Measurements from ENCODE around the gene HECTD2. TPM values are rescaled to one million over a fixed set of nuclear protein-coding genes. Genes with fewer than 3 reads are reported as not detected.
"Not testable (repeated sequence)": the region's sequence is repeated elsewhere in the genome, so short reads cannot be mapped to it uniquely, and the experiment has no call there.

HECTD2 gene
- polyA plus RNA-seq, 1 donor, result 38.4 TPM

DNA sequence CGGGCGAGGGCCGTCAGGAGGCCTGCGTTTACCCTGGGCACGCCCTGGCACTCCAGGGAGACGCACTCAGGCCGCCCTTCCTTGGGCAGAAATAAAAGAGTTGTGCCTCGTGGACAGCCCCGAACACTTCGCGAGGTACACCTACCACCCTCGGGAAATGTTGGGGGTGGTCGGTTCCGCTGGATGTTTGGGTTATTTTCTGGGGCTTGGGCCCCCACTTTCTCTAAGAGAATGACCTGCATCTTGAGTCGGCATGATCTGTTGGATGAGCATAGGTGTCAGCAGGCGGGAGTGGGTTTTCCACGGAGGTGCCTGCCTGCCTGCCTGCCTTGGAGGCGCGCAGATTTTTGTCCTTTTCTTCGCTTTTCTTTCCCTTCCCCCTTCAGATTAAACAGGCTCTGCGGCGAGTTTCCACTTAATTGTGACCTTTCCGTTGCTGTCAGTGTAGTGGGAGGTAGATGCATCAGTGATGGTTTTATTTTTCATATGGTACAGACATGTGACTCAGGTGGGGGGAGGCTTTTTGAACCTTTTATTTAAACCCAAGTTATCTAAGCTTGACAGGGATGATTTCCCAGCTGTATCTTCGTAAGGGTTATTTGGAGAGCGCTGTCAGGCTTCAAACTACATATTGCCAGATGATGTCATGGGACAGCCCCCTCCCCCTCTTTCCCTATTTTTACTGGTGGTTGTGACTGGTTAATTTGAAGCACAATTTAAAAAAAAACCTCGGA lies 661 bp downstream of the HECTD2 start:
- DNase-seq, result peak; percentile 46

DNA sequence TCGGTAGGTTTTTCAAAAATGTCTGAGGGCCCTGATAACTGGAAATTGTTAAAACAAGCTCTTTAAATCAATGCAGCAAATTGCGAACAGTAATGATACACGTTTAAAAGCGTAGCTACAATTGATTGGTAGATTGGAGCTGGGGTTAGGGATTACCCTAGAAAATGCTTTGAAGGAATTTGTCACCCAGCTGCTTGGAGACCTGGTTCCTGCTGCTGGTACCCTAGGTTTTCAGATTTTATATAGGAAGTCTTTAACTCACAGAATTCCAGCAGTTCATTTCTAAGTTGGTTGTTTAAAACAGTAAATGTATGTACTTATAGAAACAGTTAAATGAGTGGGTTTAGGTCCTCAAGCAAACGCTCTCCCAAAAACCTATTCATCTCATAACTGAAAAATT lies 1.5 kb downstream of the HECTD2 start:
- DNase-seq, result no peak

DNA sequence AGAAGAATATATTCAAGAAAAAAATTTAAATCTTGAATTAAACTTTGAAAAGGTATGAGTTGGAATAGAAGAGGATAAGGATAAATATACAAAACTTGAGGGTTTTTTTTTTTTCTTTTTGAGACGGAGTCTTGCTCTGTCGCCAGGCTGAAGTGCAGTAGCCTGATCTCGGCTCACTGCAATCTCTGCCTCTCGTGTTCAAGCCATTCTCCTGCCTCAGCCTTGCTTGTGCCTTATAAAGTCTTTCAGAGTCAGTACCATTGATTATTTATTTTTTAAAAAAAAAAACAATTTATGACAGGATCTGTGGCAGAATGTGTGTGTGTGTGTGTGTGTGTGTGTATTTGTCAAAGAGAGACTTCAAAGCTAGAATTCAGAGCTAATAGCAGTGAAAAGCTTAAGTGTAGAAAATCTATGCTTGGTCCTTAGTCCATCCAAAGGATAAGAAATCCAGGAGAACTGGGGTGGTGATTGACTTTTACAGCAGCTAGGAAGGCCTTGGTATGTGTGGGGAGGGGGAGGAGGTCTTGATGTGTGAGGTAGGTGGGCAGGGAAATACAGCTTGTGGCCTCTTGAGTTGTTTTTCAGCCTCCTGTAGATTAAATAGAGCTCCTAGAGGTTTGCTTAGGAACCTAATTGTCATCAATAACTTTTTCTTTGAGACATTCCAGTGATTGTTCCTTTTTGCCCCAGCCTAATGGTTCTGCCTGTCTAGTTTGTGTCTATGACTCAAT lies 2.4 kb downstream of the HECTD2 start:
- DNase-seq, result no peak

DNA sequence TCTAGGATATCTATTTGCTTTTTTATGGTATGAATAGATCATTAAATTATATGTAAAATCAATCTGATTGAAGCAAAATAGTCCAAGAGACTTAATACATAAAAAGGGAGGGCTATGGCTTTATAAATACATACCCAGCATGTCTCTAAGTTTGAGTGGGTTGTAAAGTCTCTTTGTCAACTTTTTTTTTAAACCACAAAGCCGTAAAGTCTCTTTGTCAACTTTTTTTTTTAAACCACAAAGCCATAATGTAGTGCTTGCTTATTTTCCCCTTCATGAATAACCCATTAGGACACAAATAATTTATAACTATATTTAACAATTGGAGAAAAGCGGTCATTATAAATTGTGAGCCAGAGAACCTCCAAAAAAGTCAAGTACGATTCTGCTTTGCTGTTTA lies 5.7 kb downstream of the HECTD2 start:
- no peak for DNase-seq

DNA sequence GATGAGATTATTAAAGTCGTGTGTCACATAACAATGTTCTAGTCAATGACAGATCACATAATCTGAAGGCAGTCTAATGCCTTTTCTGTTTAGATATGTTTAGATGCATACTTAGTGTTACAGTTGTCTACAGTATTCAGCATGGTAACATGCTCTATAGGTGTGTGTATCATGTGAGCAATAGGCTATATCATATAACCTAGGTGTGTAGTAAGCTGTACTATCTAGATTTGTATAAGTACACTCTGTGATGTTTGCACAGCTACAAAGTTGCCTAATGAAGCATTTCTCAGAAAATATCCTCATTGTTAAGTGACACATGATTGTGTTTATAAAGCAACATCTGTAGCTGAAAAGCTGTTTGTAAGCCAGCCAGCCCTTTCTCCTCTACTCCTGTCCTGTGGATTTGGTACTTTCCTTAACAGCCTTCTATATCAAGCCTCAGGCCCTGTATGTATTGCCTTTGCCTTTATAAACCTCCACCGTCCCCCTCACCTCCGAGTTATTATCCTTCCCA lies 6.3 kb downstream of the HECTD2 start:
- DNase-seq, result no peak

DNA sequence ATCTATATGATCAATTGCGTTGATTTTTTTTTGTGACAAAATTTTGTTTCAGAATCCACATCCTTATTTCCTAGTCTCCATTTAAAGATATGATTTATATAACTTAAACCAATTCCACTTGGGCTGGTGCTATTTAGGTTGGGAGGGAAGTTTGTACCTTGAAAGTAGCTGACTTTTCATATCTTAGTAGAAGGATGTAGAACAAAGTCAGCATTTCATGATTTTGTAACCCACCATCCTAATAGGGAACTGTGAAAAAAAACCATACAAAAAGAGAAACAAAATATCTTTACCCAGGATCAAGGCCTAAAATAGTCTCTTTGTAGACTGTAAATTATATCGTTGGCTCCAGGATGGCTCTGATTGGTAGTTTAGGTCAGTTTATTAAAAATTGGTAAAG lies 8.3 kb downstream of the HECTD2 start:
- DNase-seq, result no peak

DNA sequence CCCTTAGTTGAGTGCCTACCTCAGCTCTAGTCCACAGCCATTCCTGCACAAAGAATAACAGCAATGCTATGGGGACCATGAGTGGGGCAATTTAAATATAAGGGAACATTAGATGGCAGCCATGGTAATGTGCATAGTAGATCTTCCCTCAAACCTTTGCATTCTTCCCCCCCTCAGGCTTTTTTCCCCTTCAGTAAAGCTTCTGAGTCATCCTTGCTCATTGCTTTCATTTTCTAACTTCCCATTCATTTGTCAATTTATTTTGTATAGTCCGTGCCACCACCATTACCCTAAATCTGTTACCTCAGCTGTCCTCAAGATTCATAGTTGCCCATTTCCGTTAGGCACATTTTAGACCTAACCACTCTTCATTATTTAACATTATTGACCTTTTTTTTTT lies 10.7 kb downstream of the HECTD2 start:
- DNase-seq, result no peak

DNA sequence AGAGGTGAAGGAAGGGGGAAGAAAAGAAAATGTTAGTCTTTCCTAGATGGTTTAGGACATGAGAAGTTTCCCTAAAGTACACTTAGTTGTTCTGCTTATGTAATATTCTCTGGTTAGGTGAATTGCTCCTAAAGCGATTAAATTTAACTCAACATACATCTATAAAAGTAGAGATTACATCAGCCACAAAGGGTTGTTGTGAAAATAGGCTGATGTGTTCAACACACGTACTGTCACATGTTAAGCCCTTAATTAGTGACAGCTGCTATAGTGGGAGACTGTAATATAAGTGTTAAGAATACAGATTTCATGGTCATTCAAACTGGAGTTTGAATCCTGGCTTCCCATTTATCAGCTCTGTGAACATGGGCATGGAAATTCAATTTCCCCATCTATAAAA lies 12.8 kb downstream of the HECTD2 start:
- DNase-seq, result no peak

DNA sequence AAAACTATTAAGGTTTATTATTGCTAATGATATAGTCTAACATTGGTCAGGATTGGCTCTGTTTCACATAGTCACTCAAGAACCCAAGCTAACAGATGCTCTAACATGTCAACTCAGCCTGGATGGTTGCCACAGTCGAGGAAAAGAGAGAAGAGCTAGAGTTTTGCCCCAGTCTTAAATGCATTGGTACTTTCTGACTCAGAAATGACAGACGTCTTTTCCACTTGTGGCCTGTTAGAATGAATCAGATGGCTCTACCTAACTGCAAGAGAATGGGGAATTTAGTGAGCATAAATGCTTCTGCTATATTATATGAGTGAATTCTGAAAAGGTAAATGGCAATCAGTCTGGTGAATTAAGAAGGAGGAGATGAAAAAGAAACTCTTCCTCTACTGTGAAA lies 13.9 kb downstream of the HECTD2 start:
- DNase-seq, result no peak

DNA sequence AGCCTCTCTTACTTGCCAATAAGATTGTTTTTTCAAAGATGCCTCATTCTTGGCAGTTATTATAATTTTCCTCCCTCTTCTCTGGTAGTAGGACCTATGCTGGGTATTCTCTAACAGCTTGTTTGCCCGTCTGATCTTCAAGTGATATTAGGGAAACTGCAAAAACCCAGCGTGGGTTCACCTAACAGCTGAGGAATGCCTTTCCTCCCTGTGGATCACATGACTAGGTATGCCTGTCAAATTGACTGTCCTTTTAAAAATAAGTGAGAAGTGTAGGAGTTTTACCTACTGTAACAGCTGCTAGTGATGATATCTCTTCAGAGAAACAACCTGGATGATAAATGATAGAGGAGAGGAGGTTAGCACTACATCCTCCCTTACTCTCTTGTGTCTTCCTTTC lies 22.0 kb downstream of the HECTD2 start:
- DNase-seq, result no peak

DNA sequence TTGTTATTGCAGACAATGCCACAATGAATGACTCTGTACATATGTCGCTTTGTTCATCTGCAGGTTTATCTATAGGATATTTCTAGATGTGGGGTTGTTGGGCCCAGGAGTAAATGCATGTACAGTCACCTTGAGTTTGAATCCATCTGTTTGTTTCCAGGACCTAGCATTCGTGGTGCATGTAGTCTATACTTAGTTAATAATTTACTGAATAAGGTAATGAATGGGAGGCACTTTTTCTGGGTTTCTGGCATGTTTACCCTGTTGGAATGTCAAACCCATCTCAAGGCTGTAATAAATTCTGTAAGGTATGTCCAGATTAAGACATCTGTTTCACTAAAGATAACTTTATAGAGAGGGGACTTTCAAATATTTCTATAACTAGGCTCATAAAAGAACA lies 23.5 kb downstream of the HECTD2 start:
- no peak for DNase-seq

DNA sequence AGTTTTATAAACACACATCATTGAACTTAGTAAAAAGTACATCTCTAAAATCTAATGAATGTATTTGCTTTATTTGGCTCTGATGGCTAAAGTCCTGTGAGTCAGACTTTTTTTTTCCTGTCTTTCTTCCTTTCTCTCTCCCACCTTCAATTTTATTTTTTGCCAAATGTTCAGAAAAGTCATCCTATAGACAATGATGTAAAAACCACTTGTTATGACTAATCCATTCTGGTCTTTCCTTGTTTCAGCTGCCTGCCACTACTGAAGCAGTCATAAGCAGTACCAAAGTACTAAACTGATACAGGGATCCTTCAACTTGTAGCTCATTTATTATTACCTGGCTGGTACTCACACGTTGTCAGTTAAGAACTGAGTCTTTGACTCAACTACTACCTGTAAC lies 23.9 kb downstream of the HECTD2 start:
- no peak for DNase-seq

DNA sequence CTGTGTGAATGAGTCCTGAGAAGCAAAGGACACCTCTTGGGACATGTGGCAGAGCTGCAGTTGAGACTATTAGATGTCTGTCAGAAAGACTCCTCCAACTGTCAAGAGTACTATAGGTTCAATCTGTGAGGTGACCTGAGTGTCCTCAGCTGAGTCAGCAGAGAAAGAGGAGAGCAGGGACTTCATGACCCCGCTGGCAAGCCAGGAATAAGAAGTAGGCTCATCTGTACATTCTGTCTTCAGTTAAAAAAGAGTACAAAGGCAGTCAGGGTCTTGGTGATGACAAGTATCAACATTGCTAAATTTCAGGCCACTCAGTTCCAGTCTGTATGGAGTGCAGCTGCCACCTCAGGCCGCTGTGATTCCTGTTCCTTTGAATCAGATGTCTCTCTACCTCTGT lies 25.1 kb downstream of the HECTD2 start:
- no peak for DNase-seq

DNA sequence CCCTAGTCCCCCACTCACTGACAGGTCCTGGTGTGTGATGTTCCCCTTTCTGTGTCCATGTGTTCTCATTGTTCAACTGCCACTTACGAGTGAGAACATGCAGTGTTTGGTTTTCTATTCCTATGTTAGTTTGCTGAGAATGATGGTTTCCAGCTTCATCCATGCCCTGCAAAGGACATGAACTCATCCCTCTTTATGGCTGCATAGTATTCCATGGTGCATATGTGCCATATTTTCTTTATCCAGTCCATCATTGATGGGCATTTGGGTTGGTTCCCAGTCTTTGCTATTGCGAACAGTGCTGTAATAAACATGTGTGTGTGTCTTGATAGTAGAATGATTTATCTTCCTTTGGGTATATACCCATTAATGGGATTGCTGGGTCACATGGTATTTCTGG lies 28.1 kb downstream of the HECTD2 start:
- DNase-seq, result not testable (repeated sequence)

DNA sequence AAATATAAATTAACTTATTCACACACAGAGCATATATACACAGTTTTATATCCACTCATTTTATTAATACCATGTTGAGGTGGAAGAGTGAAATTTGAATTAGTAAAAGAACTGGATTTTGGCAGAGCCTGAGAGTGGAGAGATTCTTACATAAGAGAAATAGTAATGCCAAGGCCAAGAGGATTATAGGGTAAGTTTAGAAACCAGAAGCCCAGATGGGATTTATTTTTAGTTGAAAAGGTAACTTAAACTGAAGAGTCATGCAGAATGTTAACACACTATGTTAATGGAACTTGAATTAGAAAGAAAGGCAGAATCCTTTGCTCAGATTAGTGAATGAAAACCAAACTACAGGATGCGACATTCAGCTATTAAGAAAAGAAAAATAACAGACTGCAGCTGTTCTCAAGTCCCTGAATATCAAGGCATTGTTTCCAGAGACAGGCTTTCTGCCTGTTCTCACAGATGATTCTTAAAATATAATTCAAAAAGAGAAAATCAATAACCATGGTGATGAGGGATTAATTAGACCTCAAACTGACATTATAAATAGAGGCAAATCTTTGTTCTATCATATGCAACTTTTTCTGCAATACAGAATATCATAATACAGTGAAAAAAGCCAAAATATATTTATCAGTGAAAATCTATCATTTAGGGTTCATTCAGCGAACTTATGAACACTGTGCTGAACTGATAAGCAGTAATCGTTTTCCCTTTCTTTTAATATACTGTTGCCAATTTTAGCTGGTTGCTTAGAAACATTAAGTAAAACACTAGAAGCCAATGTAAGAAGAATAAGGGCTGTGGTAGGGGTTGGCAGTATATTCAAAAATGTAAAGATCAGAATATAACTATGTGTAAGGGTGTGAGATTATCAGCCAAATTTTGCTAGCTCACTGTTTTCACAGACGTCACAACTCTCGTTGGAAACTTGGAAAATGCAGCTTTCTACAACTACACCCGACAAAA lies 34.4 kb downstream of the HECTD2 start:
- no peak for DNase-seq

DNA sequence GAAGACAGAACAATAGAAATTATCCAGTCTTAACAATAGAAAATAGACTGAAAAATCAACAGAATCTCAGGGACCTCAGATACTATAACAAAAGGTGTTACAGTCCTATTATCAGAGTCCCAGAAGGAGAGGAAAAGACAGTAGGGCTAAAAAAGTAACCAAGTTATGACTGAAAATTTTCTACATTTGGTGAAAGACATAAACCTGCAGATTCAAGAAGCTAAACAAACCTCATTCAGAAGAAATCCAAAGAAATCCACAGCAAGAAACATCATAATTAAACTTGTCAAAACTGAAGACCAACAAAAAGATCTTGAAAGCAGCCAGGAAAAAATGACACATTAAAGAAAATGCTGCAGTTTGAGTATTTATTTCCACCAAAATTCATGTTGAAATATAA lies 41.9 kb downstream of the HECTD2 start:
- no peak for DNase-seq

DNA sequence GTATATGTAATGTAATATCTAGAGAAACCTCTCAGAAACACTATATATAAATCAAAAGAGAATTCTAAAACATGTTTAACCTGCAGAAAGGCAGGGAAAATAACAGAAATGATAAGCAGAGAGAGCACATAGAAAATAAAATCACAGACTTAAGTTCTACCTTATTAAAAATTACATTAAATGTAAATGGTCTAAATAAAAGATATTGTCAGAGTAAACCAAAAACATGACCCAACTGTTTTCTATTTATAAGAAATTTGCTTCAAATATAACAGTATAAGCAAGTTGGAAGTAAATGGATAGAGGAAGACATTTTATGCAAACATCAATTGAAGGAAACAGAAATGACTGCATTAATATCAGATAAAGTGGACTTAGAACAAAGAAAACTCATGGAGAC lies 43.4 kb downstream of the HECTD2 start:
- DNase-seq, result no peak

DNA sequence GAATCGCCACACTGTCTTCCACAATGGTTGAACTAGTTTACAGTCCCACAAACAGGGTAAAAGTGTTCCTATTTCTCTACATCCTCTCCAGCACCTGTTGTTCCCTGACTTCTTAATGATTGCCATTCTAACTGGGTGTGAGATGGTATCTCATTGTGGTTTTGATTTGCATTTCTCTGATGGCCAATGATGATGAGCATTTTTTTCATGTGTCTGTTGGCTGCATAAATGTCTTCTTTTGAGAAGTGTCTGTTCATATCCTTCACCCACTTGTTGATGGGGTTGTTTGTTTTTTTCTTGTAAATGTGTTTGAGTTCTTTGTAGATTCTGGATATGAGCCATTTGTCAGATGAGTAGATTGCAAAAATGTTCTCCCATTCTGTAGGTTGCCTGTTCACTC lies 45.0 kb downstream of the HECTD2 start:
- DNase-seq, result not testable (repeated sequence)

DNA sequence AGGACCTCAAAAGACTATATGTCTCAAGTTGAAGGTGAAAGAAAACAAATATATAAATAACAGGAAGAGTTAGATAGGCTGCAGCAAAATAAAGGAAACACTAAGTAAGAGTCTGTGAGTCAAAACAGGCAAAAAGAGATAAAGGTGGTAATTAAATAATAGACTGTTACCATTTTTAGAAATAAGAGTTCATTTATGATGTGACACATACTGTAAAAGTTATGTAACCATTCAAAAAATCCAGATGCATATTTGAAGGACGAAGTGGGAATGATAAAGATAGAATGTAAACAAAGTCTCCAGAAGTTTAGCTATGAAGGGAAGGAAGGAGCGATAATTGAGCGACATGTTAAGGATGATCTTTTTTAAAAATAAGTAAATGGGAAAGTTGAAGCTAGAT lies 50.5 kb downstream of the HECTD2 start:
- no peak for DNase-seq

DNA sequence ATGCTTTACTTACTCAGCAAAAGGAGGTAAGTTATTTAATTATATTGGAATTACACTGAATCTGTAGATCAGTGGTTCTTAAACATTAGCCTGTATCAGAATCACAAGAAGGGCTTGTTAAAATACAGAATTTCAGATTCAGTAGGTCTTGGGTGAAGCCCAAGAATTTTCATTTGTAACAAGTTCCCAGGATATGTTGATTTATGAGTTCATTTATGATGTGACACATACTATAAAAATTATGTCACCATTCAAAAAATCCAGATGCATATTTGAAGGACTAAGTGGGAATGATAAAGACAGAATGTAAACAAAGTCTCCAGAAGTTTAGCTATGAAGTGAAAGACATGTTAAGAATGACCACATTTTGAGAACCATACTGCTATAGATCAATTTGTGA lies 52.3 kb downstream of the HECTD2 start:
- DNase-seq, result no peak

DNA sequence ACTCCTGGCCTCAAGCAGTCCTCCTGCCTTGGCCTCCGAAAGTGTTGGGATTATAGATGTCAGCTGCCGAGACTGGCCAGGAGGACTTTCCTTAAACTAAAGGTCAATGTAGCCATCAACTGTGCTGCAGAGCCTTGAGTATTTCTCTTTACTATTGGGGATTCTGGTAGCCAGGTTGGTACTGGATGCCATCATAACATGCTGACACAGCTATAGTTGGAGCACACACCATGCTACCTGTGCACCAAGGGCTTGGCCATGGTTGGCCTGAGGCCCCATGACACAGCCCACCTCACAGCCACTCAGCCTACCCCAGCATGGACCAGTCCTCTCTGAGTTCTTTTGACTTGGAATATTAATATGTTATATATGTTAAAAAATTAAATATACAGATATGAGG lies 54.4 kb downstream of the HECTD2 start:
- no peak for DNase-seq

DNA sequence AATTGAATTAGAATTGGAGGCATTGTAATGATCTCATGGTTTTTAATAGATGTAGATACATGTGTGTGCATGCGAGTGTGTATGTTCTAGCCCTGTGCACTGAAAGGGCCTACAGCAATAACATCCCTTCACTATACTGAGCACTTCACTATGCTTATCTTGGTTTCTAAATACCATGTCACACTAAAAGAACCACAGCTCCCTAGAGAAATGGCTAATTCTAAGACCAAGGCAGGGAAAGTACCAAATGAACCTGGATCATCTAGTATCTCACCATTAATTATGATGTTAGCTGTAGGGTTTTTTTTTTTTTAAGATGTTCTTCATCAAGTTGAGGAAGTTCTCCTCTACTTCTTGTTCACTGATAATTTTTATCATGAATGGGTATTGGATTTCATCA lies 55.1 kb downstream of the HECTD2 start:
- DNase-seq, result no peak

DNA sequence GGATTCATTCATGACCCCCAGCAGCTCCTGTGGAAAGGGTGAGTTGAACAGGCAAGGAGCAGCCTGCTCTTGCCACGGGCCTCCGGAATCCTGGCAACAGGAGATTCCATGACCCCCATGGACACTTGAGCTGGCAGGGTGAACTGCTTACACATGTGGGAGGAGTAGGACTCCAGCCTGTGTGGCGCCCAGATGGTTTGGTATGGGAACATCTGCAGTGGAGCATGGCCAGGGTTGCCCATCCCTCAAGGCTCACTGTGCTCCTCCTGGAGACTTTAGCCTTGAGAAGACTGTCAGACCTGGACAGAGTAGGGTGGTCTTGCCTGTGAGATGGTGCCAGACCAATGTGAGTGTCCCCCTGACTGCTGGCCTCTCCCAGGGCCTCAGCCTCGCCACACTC lies 57.0 kb downstream of the HECTD2 start:
- DNase-seq, result no peak

Measured in left kidney (tissue), 2 donors.